Activated naive CD4-positive, alpha-beta T cell treated with anti-CD3 and anti-CD28 coated beads, Interleukin-2, amount 10 ng/mL, durations not matched to agents 7 days and 5 days (primary cell): ENCODE data around the gene FZR1.

Experiments
- CTCF ChIA-PET: fragments of 350-600 bp; sonication (Branson Sonifier 250); formaldehyde crosslinking; loops from one replicate; lab custom pipeline; 2021; ENCODE audit warnings: antibody characterized with exemption; lab: Charles Lee
- DNase-seq: peaks from one replicate; pipeline ENCODE4 v3.0.0-alpha.2; 2020
- H3K27ac Mint-ChIP-seq: one replicate; pipeline ENCODE4 v1.8.0; 2021; ENCODE audit warnings: mild to moderate bottlenecking, moderate library complexity, mixed read lengths
- H3K27me3 Mint-ChIP-seq: one replicate; pipeline ENCODE4 v1.8.0; 2021; ENCODE audit warnings: mild to moderate bottlenecking, mixed read lengths
- H3K36me3 Mint-ChIP-seq: one replicate; pipeline ENCODE4 v1.8.0; 2021; ENCODE audit warnings: mixed read lengths
- H3K4me1 Mint-ChIP-seq: one replicate; pipeline ENCODE4 v1.8.0; 2021; ENCODE audit warnings: mixed read lengths
- H3K4me3 Mint-ChIP-seq: one replicate; pipeline ENCODE4 v1.8.0; 2021; ENCODE audit warnings: mild to moderate bottlenecking, moderate library complexity, mixed read lengths
- H3K9me3 Mint-ChIP-seq: one replicate; pipeline ENCODE4 v1.8.0; 2021; ENCODE audit warnings: mixed read lengths

Gene FZR1

GRCh38 chr19:3586127-3586626, 80.1 kb downstream of the FZR1 start:
- Mint-ChIP-seq H3K4me3 (peak overlapping the region; percentile 41), H3K9me3 (peaks cover 2% of the 10 kb centered on the region), H3K4me1 (peaks cover 2% of the 10 kb centered on the region), H3K36me3 (no peaks in the 10 kb centered on the region), H3K27me3 (peaks cover 31% of the 10 kb centered on the region), H3K27ac (no peak overlapping the region)
- CTCF ChIA-PET, result interaction anchor here (1.0 to 1.2 kb wide), 2 partner anchors 22 to 41 kb away, joined by 3 read pairs; no protein-coding TSS in a partner anchor
- peak; percentile 59 for DNase-seq

GRCh38 chr19:3586707-3587346, 80.7 kb downstream of the FZR1 start:
- Mint-ChIP-seq H3K4me3 (no peak overlapping the region), H3K4me1 (peaks cover 2% of the 10 kb centered on the region), H3K27me3 (peaks cover 35% of the 10 kb centered on the region), H3K27ac (no peak overlapping the region), H3K9me3 (peaks cover 7% of the 10 kb centered on the region), H3K36me3 (no peaks in the 10 kb centered on the region)
- DNase-seq, result no peak
- CTCF ChIA-PET, result interaction anchor here (0.7 to 1.1 kb wide), 4 partner anchors 13 to 42 kb away, joined by 3 read pairs; partner anchors contain the start of gene HMG20B
